HepG2 (cell line): Measurements from ENCODE around the gene NOP9. TPM values are rescaled to one million over a fixed set of nuclear protein-coding genes. Genes with fewer than 3 reads are reported as not detected.

Experiments used
- AKNA ChIP-seq: sonication (generic); formaldehyde crosslinking; IDR thresholded peaks from 2 replicates; pipeline ENCODE4 v1.4.0; 2020; ENCODE audit warnings: missing genetic modification reagents, borderline replicate concordance
- BORCS8-MEF2B ChIP-seq: sonication (generic); formaldehyde crosslinking; IDR thresholded peaks from 2 replicates; pipeline ENCODE4 v1.8.0; 2022; ENCODE audit warnings: mild to moderate bottlenecking, missing genetic modification reagents
- FOXC1 ChIP-seq: sonication (generic); formaldehyde crosslinking; IDR thresholded peaks from 2 replicates; pipeline ENCODE4 v1.8.0; 2022; ENCODE audit warnings: mild to moderate bottlenecking, missing genetic modification reagents, borderline replicate concordance
- HMG20A ChIP-seq: IDR thresholded peaks from 2 replicates; pipeline ENCODE4 v1.6.1; 2016; ENCODE audit warnings: borderline replicate concordance
- MYNN ChIP-seq: sonication (generic); formaldehyde crosslinking; IDR thresholded peaks from 2 replicates; pipeline ENCODE4 v1.4.0; 2020; ENCODE audit warnings: mild to moderate bottlenecking, low read depth, missing genetic modification reagents
- PAF1 ChIP-seq: IDR thresholded peaks from 2 replicates; pipeline ENCODE4 v1.6.1; 2016; ENCODE audit warnings: missing genetic modification reagents, missing compliant biosample characterization
- PLRG1 ChIP-seq: fragments of 450-650 bp; conservative IDR thresholded peaks from 2 replicates; pipeline ENCODE4 v1.6.1; 2016
- SATB2 ChIP-seq: sonication (generic); formaldehyde crosslinking; IDR thresholded peaks from 2 replicates; pipeline ENCODE4 v1.5.0; 2020; ENCODE audit warnings: missing genetic modification reagents
- SOX5 ChIP-seq: IDR thresholded peaks from 2 replicates; pipeline ENCODE4 v1.6.1; 2016; ENCODE audit warnings: borderline replicate concordance
- USF2 ChIP-seq, 2 experiments: sonication (generic) in 1 of 2; formaldehyde crosslinking in 1 of 2; IDR thresholded peaks; 2 replicates each; pipeline versions ENCODE4 v1.5.1 to v1.6.1; 2011 to 2020; ENCODE audit warnings: borderline replicate concordance in 1 of 2, low read depth in 1 of 2, low read length in 1 of 2, mild to moderate bottlenecking in 1 of 2, missing genetic modification reagents in 1 of 2, moderate library complexity in 1 of 2
- ZNF142 ChIP-seq: sonication (generic); formaldehyde crosslinking; IDR thresholded peaks from 2 replicates; pipeline ENCODE4 v1.4.0; 2020; ENCODE audit warnings: missing genetic modification reagents
- ZNF503 ChIP-seq: sonication (generic); formaldehyde crosslinking; IDR thresholded peaks from 2 replicates; pipeline ENCODE4 v1.4.0; 2020; ENCODE audit warnings: missing genetic modification reagents
- ZNF557 ChIP-seq: sonication (generic); formaldehyde crosslinking; IDR thresholded peaks from 2 replicates; pipeline ENCODE4 v1.4.0; 2020; ENCODE audit warnings: missing genetic modification reagents
- polyA plus RNA-seq, 8 experiments: library from polyadenylated mRNA; depleted of rRNA in 3 of 8; stranded (reverse) in 7 of 8; unstranded in 1 of 8; fragments of >200 nt; fragmentation: Illumina TruSeq in 4 of 8; extraction: Trizol in 4 of 8; gene quantifications; 2 replicates each; pipeline versions ENCODE4 v1.2.1 to v1.2.3, GENCODE V29; 2011 to 2016; ENCODE audit warnings: low read depth in 4 of 8, missing spikeins in 1 of 8, mixed read lengths in 1 of 8; ENCODE audit not compliant: insufficient read depth in 1 of 8
- total RNA-seq, 5 experiments: library from RNA; depleted of rRNA; stranded (reverse); fragments of >200 nt; fragmentation: Illumina TruSeq; extraction: Trizol; gene quantifications; 2 replicates each; pipeline ENCODE4 v1.2.3, GENCODE V29; 2016; ENCODE audit warnings: low read depth in 1 of 5

Gene NOP9
- total and polyA plus RNA-seq, 2 of the 13 experiments (the other 11 are each of a cell fraction or from before 2014, with no cell fraction given) = 24.5 to 61.6 TPM

GRCh38 chr14:24307575-24308341 is 8.1 kb downstream of the NOP9 start, which contains the start of gene CIDEB (continued):
- no peak for TF ChIP-seq AKNA (CRISPR knock-in tag)
- no peak for TF ChIP-seq ZNF142
- 0 out of 2 replicates have a peak, but pooled peaks have one; percentile 95 for TF ChIP-seq MYNN (CRISPR knock-in tag)
- TF ChIP-seq BORCS8-MEF2B (CRISPR knock-in tag) = peak; percentile 92
- TF ChIP-seq PLRG1 = no peak
- peak; percentile 25; the same call in 1 of the 2 replicates for TF ChIP-seq USF2 (IDR thresholded peaks at IDR 0.05; ENCODE audit: low read depth, low read length)
- peak; percentile 15; the same call in 1 of the 2 replicates for TF ChIP-seq USF2 (CRISPR knock-in tag; IDR thresholded peaks at IDR 0.05; ENCODE audit: borderline replicate concordance)
- no peak for TF ChIP-seq ZNF557 (CRISPR knock-in tag)
- TF ChIP-seq ZNF503 = peak; percentile 61; the same call in 1 of the 2 replicates
- no peak for TF ChIP-seq PAF1 (CRISPR knock-in tag)
- peak; percentile 78; the same call in 1 of the 2 replicates for TF ChIP-seq HMG20A (CRISPR knock-in tag)
- TF ChIP-seq SATB2 (CRISPR knock-in tag) = no peak
- peak; percentile 89 for TF ChIP-seq SOX5 (CRISPR knock-in tag)
- no peak for TF ChIP-seq FOXC1 (CRISPR knock-in tag)
